ENCODE measurements around the gene PRIMA1. TPM values are rescaled to one million over a fixed set of nuclear protein-coding genes. Genes with fewer than 3 reads are reported as not detected.

The PRIMA1 gene
- not detected in 2 replicates for total RNA-seq

GRCh38 chr14:93788293-93788542 is at the start of gene PRIMA1:
Gene PRIMA1 (minus strand): TSS chr14:93788485. CDS start chr14:93787718, 767 bp downstream.

Other genes with a start within 250 kb of the PRIMA1 start
- not detected in 2 replicates for gene FAM181A, start 138.9 kb upstream of the PRIMA1 start, total RNA-seq
- 0.52 and 1.7 TPM in 2 replicates for gene ASB2, start 188.1 kb upstream of the PRIMA1 start, total RNA-seq
- not detected in 2 replicates for gene CCDC197, start 208.8 kb upstream of the PRIMA1 start, total RNA-seq
- gene OTUB2, start 237.9 kb upstream of the PRIMA1 start, total RNA-seq = 1.8 and 1.9 TPM in 2 replicates